AG09319 (cell line): Measurements from ENCODE around the gene CYP1B1.

ENCODE experiments used
- DNase-seq: peaks from one replicate; pipeline ENCODE4 v3.0.0-alpha.2; 2010; ENCODE audit warnings: low read depth; ENCODE audit errors: extremely low read depth
- CTCF ChIP-seq: IDR thresholded peaks from 2 replicates; pipeline ENCODE4 v1.5.1; 2011; ENCODE audit warnings: low read depth, mild to moderate bottlenecking, inconsistent platforms, low read length, moderate library complexity

CYP1B1 gene

DNA sequence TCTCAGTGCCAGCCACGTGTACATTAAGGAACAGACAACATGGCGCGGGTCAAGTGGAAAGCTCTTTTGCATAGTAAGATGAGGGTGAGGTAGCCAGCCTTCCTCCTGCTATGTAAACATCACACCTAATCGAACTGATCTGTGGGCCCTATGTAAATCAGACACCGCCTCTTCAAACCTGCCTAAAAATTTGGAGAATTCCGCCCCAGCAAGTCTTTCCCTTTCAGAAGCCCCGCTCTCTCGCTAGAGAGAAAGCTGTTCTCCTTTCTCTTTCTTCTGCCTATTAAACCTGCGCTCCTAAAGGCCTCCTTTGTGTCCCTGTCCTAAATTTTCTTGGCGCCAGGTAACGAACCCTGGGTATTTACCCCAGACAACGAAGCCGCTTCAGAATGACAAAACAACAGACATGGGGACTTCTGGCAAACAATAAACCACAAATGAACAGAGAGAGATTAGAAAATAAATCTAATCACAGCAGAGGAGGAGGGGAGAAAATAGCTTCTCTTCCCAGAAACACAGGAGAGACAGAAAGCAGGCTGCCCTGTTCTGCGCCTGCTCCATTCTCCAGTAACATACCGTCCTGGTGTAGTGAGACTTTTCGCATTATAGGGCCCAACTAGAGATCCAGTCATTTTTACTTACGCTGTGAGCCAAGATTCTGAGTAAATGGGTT lies 31.9 kb upstream of the CYP1B1 start:
- no peak for DNase-seq
- TF ChIP-seq CTCF = no peak

- TF ChIP-seq CTCF = no peak
Observed at GRCh38 chr2:38106405-38107094, 30.6 kb upstream of the CYP1B1 start.

GRCh38 chr2:38105922-38106321 lies 30.0 kb upstream of the CYP1B1 start:
- no peak for DNase-seq
- no peak for TF ChIP-seq CTCF

More at GRCh38 chr2:38106405-38107094, 30.6 kb upstream of the CYP1B1 start:
- DNase-seq = no peak

DNA sequence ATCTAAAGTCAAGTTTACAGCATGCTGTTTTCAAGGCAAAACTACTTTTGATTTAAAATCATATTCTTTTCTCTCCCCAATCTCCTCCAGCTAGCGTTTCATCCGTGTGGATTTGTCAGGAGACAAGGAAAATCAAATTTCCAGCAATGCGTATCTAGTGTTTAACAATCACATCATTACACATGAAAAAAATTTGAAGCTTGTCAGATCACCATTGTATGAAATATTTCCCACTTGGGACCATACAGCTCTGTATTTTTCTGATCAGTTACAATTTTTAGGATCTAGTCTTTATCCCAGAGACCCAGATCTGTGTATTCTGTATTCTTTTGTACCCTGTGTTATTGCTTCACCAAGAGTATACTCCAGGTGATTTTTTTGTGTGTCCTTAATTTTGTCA lies 28.6 kb upstream of the CYP1B1 start:
- TF ChIP-seq CTCF = no peak
- DNase-seq = no peak

- no peak for TF ChIP-seq CTCF
Observed at GRCh38 chr2:38100328-38100727, 24.4 kb upstream of the CYP1B1 start.

GRCh38 chr2:38099099-38100028 lies 23.4 kb upstream of the CYP1B1 start:
- TF ChIP-seq CTCF = no peak
- no peak for DNase-seq

More at GRCh38 chr2:38100328-38100727, 24.4 kb upstream of the CYP1B1 start:
- DNase-seq = no peak
